ENCODE data around the gene LURAP1L.

The LURAP1L gene, protein sequence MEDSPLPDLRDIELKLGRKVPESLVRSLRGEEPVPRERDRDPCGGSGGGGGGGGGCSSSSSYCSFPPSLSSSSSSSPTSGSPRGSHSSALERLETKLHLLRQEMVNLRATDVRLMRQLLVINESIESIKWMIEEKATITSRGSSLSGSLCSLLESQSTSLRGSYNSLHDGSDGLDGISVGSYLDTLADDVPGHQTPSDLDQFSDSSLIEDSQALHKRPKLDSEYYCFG

DNA sequence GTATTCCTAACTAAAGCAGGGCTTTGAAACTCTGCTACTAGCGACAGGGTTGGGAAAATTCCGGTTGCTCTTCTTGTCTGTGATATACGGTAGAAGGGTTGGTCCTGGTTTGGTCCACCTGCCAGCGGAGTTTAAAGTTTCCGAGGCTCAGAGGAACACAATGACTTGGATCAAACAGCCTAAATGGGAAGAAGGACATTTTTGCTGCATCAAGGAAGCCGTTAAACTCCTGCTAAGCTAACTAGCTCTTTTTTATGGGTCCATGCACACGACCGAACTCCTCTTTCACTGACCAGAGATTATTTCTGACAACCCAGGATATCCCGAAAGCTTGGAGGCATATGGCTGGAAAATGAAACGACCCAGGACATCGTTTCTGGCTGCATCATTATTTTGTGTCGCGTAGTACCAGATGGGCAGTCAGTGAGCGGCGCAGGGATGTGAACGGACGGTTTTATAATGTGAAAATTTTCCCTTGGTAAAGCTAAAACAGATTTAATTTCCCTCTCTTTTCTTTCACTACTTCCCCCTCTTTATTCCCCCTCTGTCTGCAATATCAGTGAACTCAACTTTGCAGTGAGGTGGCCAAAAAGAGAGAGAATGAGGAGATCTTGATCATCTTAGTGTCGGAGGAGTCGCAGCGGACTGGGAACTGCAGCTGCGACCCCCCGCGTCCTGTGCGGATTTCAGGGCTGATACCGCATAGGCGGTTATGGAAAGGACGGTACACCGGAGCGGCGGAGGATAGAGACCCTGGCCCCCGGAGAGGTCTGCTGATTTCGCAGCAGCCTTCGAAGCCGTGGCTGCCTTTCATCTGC, at the start of gene LURAP1L:
LURAP1L (plus strand) TSS at position 160 of the 818 bp plus-strand sequence. CDS start 696 bp downstream, outside the sequence.
- no peak for DNase-seq

- no peak for DNase-seq
Measured at GRCh38 chr9:12726795-12727194, 48.0 kb upstream of the LURAP1L start.

- no peak for DNase-seq
Measured at GRCh38 chr9:12730198-12730597, 44.6 kb upstream of the LURAP1L start.

DNA sequence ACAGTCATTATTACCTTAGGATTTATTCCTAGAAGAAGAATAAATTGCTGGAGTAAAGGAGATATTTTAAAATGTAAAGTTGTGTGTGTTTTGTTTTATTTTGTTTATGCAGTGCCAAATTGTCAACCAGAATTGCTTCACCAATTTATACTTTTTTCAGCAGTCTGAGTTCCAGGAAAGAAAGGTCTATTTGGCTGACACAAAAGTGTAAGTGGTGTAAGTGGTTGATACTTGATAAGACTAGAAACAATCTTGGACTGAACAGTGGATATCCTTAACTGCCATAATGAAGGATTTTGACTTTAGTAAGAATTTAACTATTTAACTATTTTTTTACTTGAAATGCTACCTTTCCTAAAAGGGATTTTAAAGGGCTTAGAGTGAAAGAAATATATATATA, 43.9 kb upstream of the LURAP1L start:
- DNase-seq, result no peak

DNA sequence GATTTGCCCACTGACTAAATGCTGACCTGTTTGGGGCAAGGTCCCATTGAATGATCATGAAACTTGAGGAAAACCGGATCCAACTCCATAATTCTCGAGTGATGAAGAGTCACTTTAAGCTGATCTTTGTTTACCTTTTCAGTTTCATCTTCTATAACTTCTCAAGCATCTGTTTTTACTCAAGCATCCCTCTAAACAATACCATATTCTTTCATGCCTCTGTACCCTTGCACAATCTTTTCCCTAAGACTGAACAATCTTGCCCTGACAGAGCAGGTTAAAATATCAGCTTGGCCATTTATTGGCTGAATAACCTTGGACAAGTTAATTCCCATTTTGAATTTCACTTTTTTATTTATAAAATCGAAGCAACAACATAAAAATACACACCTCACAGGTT, 41.8 kb upstream of the LURAP1L start:
- DNase-seq, result no peak

GRCh38 chr9:12735665-12736064, 39.2 kb upstream of the LURAP1L start:
- no peak for DNase-seq

- no peak for DNase-seq
Measured at GRCh38 chr9:12737871-12738270, 36.9 kb upstream of the LURAP1L start.

- no peak for DNase-seq
Measured at GRCh38 chr9:12739014-12739652, 35.7 kb upstream of the LURAP1L start.

DNA sequence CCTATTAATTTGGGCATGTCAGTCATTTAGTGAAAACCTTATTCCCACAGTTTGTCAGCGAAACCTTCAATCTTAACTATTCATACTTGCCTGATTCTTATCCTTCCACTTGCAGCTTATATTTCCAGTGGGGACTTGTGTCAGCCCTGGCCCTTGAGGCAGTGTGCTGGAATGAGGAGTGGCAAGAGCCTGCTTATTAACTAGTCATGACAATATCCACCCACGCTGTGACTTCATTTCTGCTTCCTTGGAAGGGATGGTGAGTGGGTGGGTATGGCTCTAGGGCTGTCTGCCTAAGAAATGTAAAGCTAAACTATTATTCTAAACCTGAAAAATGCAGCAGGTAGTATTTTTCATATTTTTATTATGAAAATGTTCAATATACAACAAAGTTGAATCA, 34.0 kb upstream of the LURAP1L start:
- no peak for DNase-seq

DNA sequence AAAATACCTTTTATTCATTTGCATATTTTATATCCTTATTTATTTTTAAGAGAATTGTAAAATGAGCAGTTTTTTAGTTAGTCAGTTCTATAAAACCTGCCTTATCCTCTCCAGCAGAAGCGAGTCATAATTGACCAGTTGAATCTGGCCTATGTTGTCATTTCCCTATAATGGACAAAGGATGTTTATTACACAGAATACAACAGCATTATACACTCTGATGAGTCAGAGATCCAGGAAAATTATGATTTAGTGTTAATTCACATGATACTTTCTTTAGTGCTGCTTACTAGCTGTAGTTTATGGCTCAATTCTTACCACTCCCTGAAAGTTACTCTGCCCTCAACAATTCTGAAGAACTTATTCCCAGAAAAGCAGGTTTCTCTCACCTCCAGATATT, 26.8 kb upstream of the LURAP1L start:
- DNase-seq, result no peak

GRCh38 chr9:12748954-12749353, 25.9 kb upstream of the LURAP1L start:
- no peak for DNase-seq

- no peak for DNase-seq
Measured at GRCh38 chr9:12753931-12754330, 20.9 kb upstream of the LURAP1L start.

DNA sequence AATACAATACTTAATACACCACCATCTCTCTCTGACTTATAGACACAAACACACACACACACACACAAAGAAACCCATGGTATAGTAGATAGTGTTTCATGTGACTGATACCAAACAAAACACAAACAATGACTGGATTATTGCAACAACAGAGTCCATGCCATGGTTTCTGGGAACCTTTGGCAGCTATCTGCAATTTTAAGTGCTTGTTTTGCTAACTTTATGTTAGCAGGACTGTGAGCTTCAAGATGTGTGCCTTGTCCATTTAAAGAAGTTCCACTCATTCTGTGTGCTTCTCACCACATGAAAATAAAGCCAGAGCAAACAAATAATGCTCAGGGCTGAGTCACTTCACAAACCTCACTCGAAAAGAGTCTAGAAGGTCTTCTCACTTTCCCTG, 15.1 kb upstream of the LURAP1L start:
- no peak for DNase-seq

- DNase-seq, result no peak
Measured at GRCh38 chr9:12760758-12761157, 14.1 kb upstream of the LURAP1L start.

DNA sequence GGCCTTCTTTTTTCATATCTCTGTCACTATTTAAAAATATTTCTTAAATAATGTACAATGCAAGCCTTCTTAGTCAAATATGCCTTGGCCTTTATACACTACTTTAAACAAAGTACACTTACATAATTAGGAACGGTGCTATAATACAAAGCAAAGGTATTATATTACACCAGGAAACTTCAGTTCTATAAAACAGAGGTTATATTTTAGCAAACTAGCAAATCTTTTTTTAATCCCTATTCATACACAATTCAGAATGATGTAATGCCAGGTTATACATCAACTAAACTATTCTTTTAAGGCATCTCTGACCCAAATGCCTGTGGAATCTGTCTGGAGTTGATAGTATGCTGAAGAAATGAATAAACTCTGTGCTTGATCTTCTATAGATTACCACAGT, 10.7 kb upstream of the LURAP1L start:
- DNase-seq, result no peak

DNA sequence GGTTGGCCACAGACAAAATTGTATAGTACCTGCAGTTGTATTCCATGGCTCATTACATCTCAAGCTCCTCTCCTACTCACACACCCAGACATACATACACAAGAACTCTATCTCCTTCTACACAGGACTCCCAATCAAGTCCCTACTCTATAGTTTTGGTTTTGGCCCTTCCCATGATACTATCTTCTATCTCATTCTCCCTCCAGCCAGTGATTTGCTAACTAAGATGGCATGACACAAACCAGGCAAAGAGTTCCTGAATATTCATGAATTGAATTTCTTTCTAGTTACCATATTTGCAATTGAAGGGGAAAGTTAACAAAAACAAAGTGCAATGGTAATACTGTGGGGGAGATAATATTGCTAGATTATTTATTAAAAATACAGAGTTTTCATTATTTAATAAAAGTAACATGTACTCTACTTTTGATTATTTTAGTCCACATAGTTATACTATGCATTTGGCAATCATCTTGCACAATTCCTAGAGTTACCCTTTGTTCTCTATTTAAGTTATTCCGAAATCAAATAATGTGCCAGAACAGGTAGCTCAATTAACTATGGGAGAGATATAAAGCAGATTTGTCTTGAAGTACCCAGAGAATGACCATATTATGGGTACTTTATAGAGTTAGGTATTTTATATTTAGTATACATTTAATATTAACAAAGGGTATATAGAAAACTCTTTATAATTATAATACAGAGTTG, 9.6 kb upstream of the LURAP1L start:
- DNase-seq, result no peak

- DNase-seq, result no peak
Measured at GRCh38 chr9:12766357-12766756, 8.5 kb upstream of the LURAP1L start.

DNA sequence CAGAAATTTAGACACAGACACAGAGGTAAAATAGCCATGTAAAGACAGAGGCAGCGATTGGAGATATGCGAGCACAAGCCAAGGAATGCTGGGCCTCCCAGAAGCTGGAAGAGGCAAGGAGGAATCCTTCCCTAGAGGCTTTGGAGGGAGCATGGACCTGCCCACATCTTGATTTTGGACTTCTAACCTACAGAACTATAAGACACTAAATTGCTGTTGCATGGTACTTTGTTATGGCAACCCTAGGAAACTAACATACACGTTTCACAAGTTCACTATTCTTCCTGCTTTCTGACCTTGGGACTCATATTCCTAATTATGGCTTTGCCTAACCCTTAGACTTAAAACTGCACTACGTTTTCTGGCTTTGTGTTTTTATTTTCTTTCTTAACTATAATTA, 4.6 kb upstream of the LURAP1L start:
- no peak for DNase-seq

DNA sequence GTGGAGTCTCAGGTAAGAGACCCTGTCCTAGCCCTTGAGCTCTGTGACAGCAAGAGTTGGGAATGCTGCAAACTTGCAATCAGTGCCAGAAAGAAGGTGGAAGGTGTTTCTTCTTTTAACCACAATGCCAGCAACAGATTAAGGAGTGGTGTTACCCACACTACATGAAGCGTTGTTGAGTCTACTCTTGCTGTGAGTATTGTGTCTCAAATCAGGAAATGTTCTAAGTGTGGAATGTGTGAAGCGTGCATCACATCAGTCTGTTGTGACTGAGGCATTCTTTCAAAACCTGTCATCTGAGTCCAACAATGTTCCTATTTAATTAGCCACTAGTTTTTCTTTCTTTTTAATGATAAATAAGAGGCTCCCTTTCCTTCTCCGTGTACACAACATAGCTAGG, 2.9 kb upstream of the LURAP1L start:
- no peak for DNase-seq

- no peak for DNase-seq
Measured at GRCh38 chr9:12773562-12773961, 1.3 kb upstream of the LURAP1L start.

GRCh38 chr9:12775679-12776512, 1.1 kb downstream of the LURAP1L start:
- no peak for DNase-seq

DNA sequence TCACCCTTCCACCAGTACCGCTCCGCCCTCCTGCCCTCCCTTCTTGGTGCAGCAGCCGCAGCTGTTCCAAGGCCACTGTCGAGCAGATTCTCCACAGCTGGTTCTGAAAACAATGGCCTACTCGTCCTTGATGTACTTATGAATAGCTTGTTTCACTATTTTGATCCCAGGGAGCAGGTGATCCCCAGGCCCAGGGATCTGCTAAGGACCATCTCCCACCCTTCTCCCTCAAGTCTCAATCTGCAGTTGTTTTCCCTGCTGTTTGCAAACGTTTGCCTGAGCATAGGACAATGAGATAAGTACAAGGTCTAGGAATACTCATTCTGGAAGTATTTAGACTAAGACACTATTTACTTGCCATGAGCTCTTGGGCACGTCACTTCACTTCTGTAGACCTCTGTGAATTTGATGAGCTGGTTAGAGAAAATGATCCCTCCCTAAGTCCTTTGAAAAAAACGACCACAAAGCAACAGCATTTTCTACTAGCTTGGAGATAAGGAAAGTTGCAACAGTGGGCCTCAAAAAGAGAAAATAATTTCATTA, 1.8 kb downstream of the LURAP1L start:
- no peak for DNase-seq
